Activated naive CD8-positive, alpha-beta T cell treated with anti-CD3 and anti-CD28 coated beads for 36 hours (primary cell): ENCODE data around the gene FTSJ1. TPM values are rescaled to one million over a fixed set of nuclear protein-coding genes. Genes with fewer than 3 reads are reported as not detected.
"Not testable (repeated sequence)": the region's sequence is repeated elsewhere in the genome, so short reads cannot be mapped to it uniquely, and the experiment has no call there.

Experiments used
- DNase-seq: peaks from one replicate; pipeline ENCODE4 v3.0.0; 2021
- H3K27ac Mint-ChIP-seq: one replicate; pipeline ENCODE4 v1.8.0; 2022; ENCODE audit warnings: mild to moderate bottlenecking, moderate library complexity, mixed read lengths
- H3K27me3 Mint-ChIP-seq: one replicate; pipeline ENCODE4 v1.8.0; 2022; ENCODE audit warnings: mild to moderate bottlenecking, mixed read lengths
- H3K36me3 Mint-ChIP-seq: one replicate; pipeline ENCODE4 v1.8.0; 2021; ENCODE audit warnings: mild to moderate bottlenecking, mixed read lengths
- H3K4me1 Mint-ChIP-seq: one replicate; pipeline ENCODE4 v1.8.0; 2021; ENCODE audit warnings: mixed read lengths
- H3K4me3 Mint-ChIP-seq: one replicate; pipeline ENCODE4 v1.8.0; 2022; ENCODE audit warnings: mild to moderate bottlenecking, moderate library complexity, mixed read lengths
- H3K9me3 Mint-ChIP-seq: one replicate; pipeline ENCODE4 v1.8.0; 2022; ENCODE audit warnings: mixed read lengths
- total RNA-seq, 2 experiments: library from RNA; stranded (reverse); gene quantifications; one replicate each; pipeline ENCODE4 v1.2.3, GENCODE V29; 2021

The FTSJ1 gene
- total RNA-seq, result 10 to 100 TPM; 98.7 to 98.8 TPM

GRCh38 chrX:48475774-48476577 lies at the start of gene FTSJ1:
FTSJ1 (plus strand) TSS chrX:48476199; CDS start chrX:48478048, 1,849 bp downstream.
- Mint-ChIP-seq H3K36me3 (peaks cover 27% of the 10 kb centered on the region), H3K4me3 (peak within 1 kb of the TSS; percentile 98), H3K27ac (peak within 1 kb of the TSS; percentile 97), H3K9me3 (no peaks in the 10 kb centered on the region), H3K27me3 (no peaks in the 10 kb centered on the region), H3K4me1 (peaks cover 17% of the 10 kb centered on the region)
- peak; percentile 84 for DNase-seq

GRCh38 chrX:48427027-48427716 lies 48.8 kb upstream of the FTSJ1 start:
- not testable (repeated sequence) for DNase-seq, H3K9me3 Mint-ChIP-seq, H3K27me3 Mint-ChIP-seq, H3K4me3 Mint-ChIP-seq, H3K27ac Mint-ChIP-seq, H3K4me1 Mint-ChIP-seq, H3K36me3 Mint-ChIP-seq

- not testable (repeated sequence) for H3K27ac Mint-ChIP-seq, H3K4me1 Mint-ChIP-seq, DNase-seq, H3K36me3 Mint-ChIP-seq, H3K27me3 Mint-ChIP-seq, H3K4me3 Mint-ChIP-seq, H3K9me3 Mint-ChIP-seq
These were observed 46.4 kb upstream of the FTSJ1 start for GRCh38 chrX:48429606-48430005.

GRCh38 chrX:48430166-48430565 lies 45.8 kb upstream of the FTSJ1 start:
- H3K27ac Mint-ChIP-seq, H3K9me3 Mint-ChIP-seq, H3K36me3 Mint-ChIP-seq, H3K4me3 Mint-ChIP-seq, H3K4me1 Mint-ChIP-seq, DNase-seq, H3K27me3 Mint-ChIP-seq: not testable (repeated sequence)

GRCh38 chrX:48433713-48434112 lies 42.3 kb upstream of the FTSJ1 start:
- not testable (repeated sequence) for H3K27me3 Mint-ChIP-seq, H3K36me3 Mint-ChIP-seq, H3K4me3 Mint-ChIP-seq, DNase-seq, H3K27ac Mint-ChIP-seq, H3K4me1 Mint-ChIP-seq
- H3K9me3 Mint-ChIP-seq, result peaks cover 12% of the 10 kb centered on the region

- not testable (repeated sequence) for DNase-seq, H3K27me3 Mint-ChIP-seq, H3K27ac Mint-ChIP-seq, H3K9me3 Mint-ChIP-seq, H3K4me3 Mint-ChIP-seq, H3K4me1 Mint-ChIP-seq, H3K36me3 Mint-ChIP-seq
These were observed 28.8 kb upstream of the FTSJ1 start for GRCh38 chrX:48447201-48447600.

- no peak overlapping the region for H3K4me3 Mint-ChIP-seq
These were observed 25.9 kb upstream of the FTSJ1 start for GRCh38 chrX:48450076-48450475.

GRCh38 chrX:48451708-48452107 lies 24.3 kb upstream of the FTSJ1 start:
- Mint-ChIP-seq H3K4me1 (no peaks in the 10 kb centered on the region), H3K4me3 (no peak overlapping the region), H3K27ac (no peak overlapping the region), H3K9me3 (no peaks in the 10 kb centered on the region), H3K36me3 (no peaks in the 10 kb centered on the region), H3K27me3 (no peaks in the 10 kb centered on the region)
- DNase-seq, result no peak

More at GRCh38 chrX:48450076-48450475, 25.9 kb upstream of the FTSJ1 start:
- H3K27me3 Mint-ChIP-seq, result no peaks in the 10 kb centered on the region
- no peaks in the 10 kb centered on the region for H3K4me1 Mint-ChIP-seq
- DNase-seq, result no peak
- H3K9me3 Mint-ChIP-seq, result no peaks in the 10 kb centered on the region
- no peaks in the 10 kb centered on the region for H3K36me3 Mint-ChIP-seq
- H3K27ac Mint-ChIP-seq, result no peak overlapping the region

- Mint-ChIP-seq H3K27me3 (no peaks in the 10 kb centered on the region), H3K27ac (peak overlapping the region; percentile 28), H3K9me3 (no peaks in the 10 kb centered on the region), H3K4me3 (no peak overlapping the region), H3K36me3 (peaks cover 25% of the 10 kb centered on the region), H3K4me1 (peaks cover 4% of the 10 kb centered on the region)
- no peak for DNase-seq
These were observed 19.2 kb upstream of the FTSJ1 start for GRCh38 chrX:48456628-48457331.

- H3K27ac Mint-ChIP-seq, result peak overlapping the region; percentile 25
- no peak overlapping the region for H3K4me3 Mint-ChIP-seq
- peaks cover 8% of the 10 kb centered on the region for H3K4me1 Mint-ChIP-seq
- H3K9me3 Mint-ChIP-seq, result no peaks in the 10 kb centered on the region
- no peak for DNase-seq
- H3K27me3 Mint-ChIP-seq, result no peaks in the 10 kb centered on the region
- H3K36me3 Mint-ChIP-seq, result peaks cover 31% of the 10 kb centered on the region
These were observed 17.3 kb upstream of the FTSJ1 start for GRCh38 chrX:48458711-48459110.

GRCh38 chrX:48459483-48459882 lies 16.5 kb upstream of the FTSJ1 start:
- Mint-ChIP-seq H3K27ac (peak overlapping the region; percentile 34), H3K9me3 (no peaks in the 10 kb centered on the region), H3K4me3 (no peak overlapping the region), H3K36me3 (peaks cover 37% of the 10 kb centered on the region), H3K4me1 (peaks cover 10% of the 10 kb centered on the region), H3K27me3 (no peaks in the 10 kb centered on the region)
- no peak for DNase-seq

GRCh38 chrX:48460031-48460430 lies 16.0 kb upstream of the FTSJ1 start:
- H3K4me3 Mint-ChIP-seq, result no peak overlapping the region
- H3K36me3 Mint-ChIP-seq, result peaks cover 41% of the 10 kb centered on the region
- no peak for DNase-seq
- H3K9me3 Mint-ChIP-seq, result no peaks in the 10 kb centered on the region
- H3K27me3 Mint-ChIP-seq, result no peaks in the 10 kb centered on the region
- H3K27ac Mint-ChIP-seq, result no peak overlapping the region
- H3K4me1 Mint-ChIP-seq, result peaks cover 11% of the 10 kb centered on the region

GRCh38 chrX:48460606-48461005 lies 15.4 kb upstream of the FTSJ1 start:
- peaks cover 47% of the 10 kb centered on the region for H3K36me3 Mint-ChIP-seq

GRCh38 chrX:48461830-48462229 lies 14.2 kb upstream of the FTSJ1 start:
- no peak for DNase-seq
- H3K4me3 Mint-ChIP-seq, result no peak overlapping the region
- H3K9me3 Mint-ChIP-seq, result no peaks in the 10 kb centered on the region
- peaks cover 58% of the 10 kb centered on the region for H3K36me3 Mint-ChIP-seq
- peaks cover 21% of the 10 kb centered on the region for H3K4me1 Mint-ChIP-seq
- H3K27me3 Mint-ChIP-seq, result no peaks in the 10 kb centered on the region
- H3K27ac Mint-ChIP-seq, result peak overlapping the region; percentile 29

More at GRCh38 chrX:48460606-48461005, 15.4 kb upstream of the FTSJ1 start:
- DNase-seq, result no peak
- Mint-ChIP-seq H3K4me1 (peaks cover 17% of the 10 kb centered on the region), H3K4me3 (no peak overlapping the region), H3K27me3 (no peaks in the 10 kb centered on the region), H3K27ac (no peak overlapping the region), H3K9me3 (no peaks in the 10 kb centered on the region)

GRCh38 chrX:48465336-48465933 lies 10.6 kb upstream of the FTSJ1 start:
- Mint-ChIP-seq H3K36me3 (peaks cover 60% of the 10 kb centered on the region), H3K27ac (peak overlapping the region; percentile 17), H3K9me3 (no peaks in the 10 kb centered on the region), H3K4me1 (peaks cover 33% of the 10 kb centered on the region), H3K4me3 (peak overlapping the region; percentile 65), H3K27me3 (no peaks in the 10 kb centered on the region)
- DNase-seq, result no peak
